IMR-90 (cell line): ENCODE measurements around the gene ZBTB48. TPM values are rescaled to one million over a fixed set of nuclear protein-coding genes. Genes with fewer than 3 reads are reported as not detected.
A peak's percentile ranks its signal among the peaks of the same experiment; 100 is the strongest.
"Not testable (repeated sequence)": the region's sequence is repeated elsewhere in the genome, so short reads cannot be mapped to it uniquely, and the experiment has no call there.

Experiments used
- ATAC-seq: fragments of 200-7000 bp; cut with Tn5 transposase; 2 replicates; pipeline ENCODE4 v1.9.1; 2020; ENCODE audit warnings: low read depth, mild to moderate bottlenecking, moderate library complexity
- BruUV-seq: library from RNA; stranded (reverse); fragments of 400-500 nt; replicated peaks from 2 replicates; lab custom pipeline; 2021; lab: Mats Ljungman, UMichigan
- CTCF ChIA-PET: fragments of 300-600 bp; formaldehyde crosslinking; extraction: SDS; loops from one replicate; lab custom pipeline; 2021; ENCODE audit warnings: antibody characterized with exemption; lab: Yijun Ruan, JAX
- POLR2A ChIA-PET: fragments of 300-600 bp; sonication (Branson Sonifier 250); formaldehyde crosslinking; loops from one replicate; lab custom pipeline; 2022; ENCODE audit warnings: antibody characterized with exemption; ENCODE audit not compliant: unreplicated experiment; lab: Charles Lee
- DNase-seq: peaks from one replicate; pipeline ENCODE4 v3.0.0; 2013
- H2AFZ ChIP-seq: replicated peaks from 2 replicates; pipeline ENCODE3; 2013; ENCODE audit warnings: low read length, mild to moderate bottlenecking; ENCODE audit not compliant: poor library complexity
- H2AK5ac ChIP-seq: 2 replicates; pipeline ENCODE4 v1.6.1; 2013; ENCODE audit warnings: low read depth, low read length, inconsistent platforms
- H2AK9ac ChIP-seq: replicated peaks from 2 replicates; pipeline ENCODE3; 2013; ENCODE audit warnings: mild to moderate bottlenecking, low read depth, low read length, moderate library complexity; ENCODE audit not compliant: poor library complexity
- H2BK120ac ChIP-seq: 2 replicates; pipeline ENCODE4 v1.6.1; 2013; ENCODE audit warnings: low read depth, low read length, inconsistent platforms
- H2BK15ac ChIP-seq: 3 replicates; pipeline ENCODE4 v1.6.1; 2013; ENCODE audit warnings: low read depth, low read length, inconsistent platforms
- H2BK20ac ChIP-seq: 2 replicates; pipeline ENCODE4 v1.6.1; 2013; ENCODE audit warnings: low read depth, mild to moderate bottlenecking, inconsistent platforms, low read length, moderate library complexity
- H2BK5ac ChIP-seq: 2 replicates; pipeline ENCODE4 v1.6.1; 2013; ENCODE audit warnings: mild to moderate bottlenecking, low read depth, low read length, inconsistent platforms; ENCODE audit not compliant: poor library complexity, severe bottlenecking
- H3K14ac ChIP-seq: replicated peaks from 2 replicates; pipeline ENCODE4 v1.6.1; 2013; ENCODE audit warnings: low read depth, low read length, inconsistent platforms
- H3K18ac ChIP-seq: 2 replicates; pipeline ENCODE4 v1.6.1; 2013; ENCODE audit warnings: low read depth, low read length, control low read depth
- H3K23ac ChIP-seq: 2 replicates; pipeline ENCODE4 v1.6.1; 2013; ENCODE audit warnings: low read depth, low read length, inconsistent platforms
- H3K27ac ChIP-seq: 2 replicates; pipeline ENCODE4 v1.5.1; 2013; ENCODE audit warnings: mild to moderate bottlenecking, control low read depth, low read length; ENCODE audit not compliant: insufficient read depth
- H3K27me3 ChIP-seq: 2 replicates; pipeline ENCODE4 v1.6.1; 2013; ENCODE audit warnings: low read length; ENCODE audit not compliant: control insufficient read depth, insufficient read depth
- H3K36me3 ChIP-seq: 2 replicates; pipeline ENCODE4 v1.6.1; 2013; ENCODE audit warnings: low read length, mixed read lengths; ENCODE audit not compliant: control insufficient read depth, insufficient read depth
- H3K4ac ChIP-seq: 2 replicates; pipeline ENCODE4 v1.6.1; 2013; ENCODE audit warnings: low read depth, low read length, inconsistent platforms
- H3K4me1 ChIP-seq: 2 replicates; pipeline ENCODE4 v1.6.1; 2013; ENCODE audit warnings: low read length, mixed read lengths; ENCODE audit not compliant: control insufficient read depth, insufficient read depth
- H3K4me2 ChIP-seq: 2 replicates; pipeline ENCODE4 v1.6.1; 2013; ENCODE audit warnings: low read depth, mild to moderate bottlenecking, control low read depth, low read length, moderate library complexity
- H3K4me3 ChIP-seq: 2 replicates; pipeline ENCODE4 v1.5.1; 2013; ENCODE audit warnings: low read depth, mild to moderate bottlenecking, control low read depth, low read length, moderate library complexity; ENCODE audit not compliant: insufficient read depth
- H3K56ac ChIP-seq: 2 replicates; pipeline ENCODE4 v1.6.1; 2013; ENCODE audit warnings: low read length, inconsistent platforms; ENCODE audit not compliant: insufficient read depth; ENCODE audit errors: extremely low read depth
- H3K79me1 ChIP-seq, 2 experiments: 2 replicates each; pipeline ENCODE4 v1.6.1; 2013; ENCODE audit warnings: low read length in 2 of 2, inconsistent platforms in 1 of 2, low read depth in 1 of 2
- H3K9ac ChIP-seq: 2 replicates; pipeline ENCODE4 v1.6.1; 2013; ENCODE audit warnings: low read depth, low read length, control low read depth
- H3K9me1 ChIP-seq: 2 replicates; pipeline ENCODE4 v1.6.1; 2013; ENCODE audit warnings: low read length, inconsistent platforms; ENCODE audit not compliant: insufficient read depth
- H3K9me3 ChIP-seq: 2 replicates; pipeline ENCODE4 v1.6.1; 2013; ENCODE audit warnings: low read length; ENCODE audit not compliant: control insufficient read depth, insufficient read depth
- H4K20me1 ChIP-seq: 2 replicates; pipeline ENCODE4 v1.6.1; 2013; ENCODE audit warnings: low read length, inconsistent platforms; ENCODE audit not compliant: insufficient read depth
- H4K5ac ChIP-seq: 2 replicates; pipeline ENCODE4 v1.6.1; 2013; ENCODE audit warnings: mild to moderate bottlenecking, low read depth, low read length, control low read depth
- H4K8ac ChIP-seq, 2 experiments: 2 replicates each; pipeline ENCODE4 v1.6.1; 2013; ENCODE audit warnings: low read depth in 2 of 2, low read length in 2 of 2, control low read depth in 1 of 2, inconsistent platforms in 1 of 2
- H4K91ac ChIP-seq: 2 replicates; pipeline ENCODE4 v1.6.1; 2013; ENCODE audit warnings: low read depth, low read length, inconsistent platforms; ENCODE audit not compliant: insufficient read depth
- CEBPB ChIP-seq: IDR thresholded peaks from 2 replicates; pipeline ENCODE4 v1.6.1; 2012; ENCODE audit warnings: low read depth, low read length, improper control_type of control experiment
- MXI1 ChIP-seq: IDR thresholded peaks from 2 replicates; pipeline ENCODE4 v1.6.1; 2012; ENCODE audit warnings: low read depth, mild to moderate bottlenecking, low read length, moderate library complexity, borderline replicate concordance
- POLR2A ChIP-seq: IDR thresholded peaks from 2 replicates; pipeline ENCODE4 v1.6.1; 2012; ENCODE audit warnings: mild to moderate bottlenecking, low read depth, low read length
- RFX5 ChIP-seq: IDR thresholded peaks from 2 replicates; pipeline ENCODE4 v1.8.0; 2012; ENCODE audit warnings: low read depth, mild to moderate bottlenecking, low read length, moderate library complexity
- WGBS, 2 experiments: methylation state at CpG; one replicate each; pipeline versions ENCODE4 v1.1.5 to v1.1.7; 2013; ENCODE audit warnings: missing lambda C conversion rate in 2 of 2; ENCODE audit not compliant: insufficient read length in 1 of 2; ENCODE audit errors: extremely low coverage in 2 of 2; 5-methylcytosine and 5-hydroxymethylcytosine counted together
- dilution Hi-C: fragments of 300-500 bp; cut with HindIII; formaldehyde crosslinking; loops from one replicate; pipeline ENCODE4 v1.14.3; 2018; ENCODE audit warnings: low sequenced_read_pairs; ENCODE audit not compliant: unreplicated experiment
- in situ Hi-C: fragments of 300-500 bp; cut with MboI; formaldehyde crosslinking; loops from 3 replicates; pipeline ENCODE4 v1.14.3; 2019; ENCODE audit warnings: low sequenced_read_pairs, inconsistent platforms, mixed read lengths
- intact Hi-C: fragments of 100-400 bp; cut with micrococcal nuclease; formaldehyde crosslinking; loops from 2 replicates; pipeline ENCODE4 v1.10.0; 2022
- polyA plus RNA-seq, 3 experiments: library from polyadenylated mRNA; depleted of rRNA; stranded (reverse); fragments of >200 nt; gene quantifications; 2 replicates each; pipeline ENCODE4 v1.2.3, GENCODE V29; 2012; ENCODE audit warnings: low replicate concordance in 1 of 3
- total RNA-seq: library from RNA; depleted of rRNA; stranded (reverse); fragments of >200 nt; gene quantifications from 2 replicates; pipeline ENCODE4 v1.2.3, GENCODE V29; 2012
- TF ChIP-seq, protein P1 (sequence below): fragments of 150-350 bp; IDR thresholded peaks from 2 replicates; pipeline ENCODE4 v1.6.1; 2017; ENCODE audit warnings: mild to moderate bottlenecking, antibody characterized with exemption, low read length, low read depth

The ZBTB48 gene
- total and polyA plus RNA-seq, 2 of the 4 experiments (the other 2 are of a cell fraction), result 9.3 to 17.5 TPM

GRCh38 chr1:6635910-6636760, 56.3 kb downstream of the ZBTB48 start:
- no peak overlapping the region for H2BK120ac ChIP-seq
- no peak overlapping the region for H3K4me2 ChIP-seq
- H2BK20ac ChIP-seq, result no peak overlapping the region
- H2AK5ac ChIP-seq, result no peak overlapping the region
- no peak overlapping the region for H2AFZ ChIP-seq
- H4K20me1 ChIP-seq, result peaks cover 11% of the 10 kb centered on the region; the same call in 1 of the 2 replicates
- intact Hi-C loops (loop anchor here (5.0 kb wide), 1 partner anchor 1011 kb away; no protein-coding TSS in a partner anchor), dilution Hi-C loops (no loop called here), in situ Hi-C loops (no loop called here)
- ChIA-PET POLR2A (no interaction called here), CTCF (interaction anchor here (0.8 kb wide), 1 partner anchor 10 kb away, joined by 4 read pairs; no protein-coding TSS in a partner anchor)
- H2AK9ac ChIP-seq, result peak overlapping the region; percentile 77
- peaks cover 0 to 10% of the 10 kb centered on the region in 2 experiments; a peak in 2 of 4 replicates for H3K79me1 ChIP-seq
- H3K36me3 ChIP-seq, result peaks cover 61% of the 10 kb centered on the region
- H4K5ac ChIP-seq, result no peak overlapping the region
- no peak overlapping the region for H3K27ac ChIP-seq
- no peak overlapping the region for H2BK5ac ChIP-seq
- no peak overlapping the region for H3K14ac ChIP-seq
- H2BK15ac ChIP-seq, result no peak overlapping the region
- ATAC-seq (peak; percentile 59), DNase-seq (peak; percentile 21)
- H4K8ac ChIP-seq, result no peak overlapping the region
- no TSS peak for BruUV-seq
- no peaks in the 10 kb centered on the region for H3K9me3 ChIP-seq
- H3K18ac ChIP-seq, result no peak overlapping the region
- peaks cover 2% of the 10 kb centered on the region; the same call in 1 of the 2 replicates for H3K4me1 ChIP-seq
- TF ChIP-seq, protein P1, sequence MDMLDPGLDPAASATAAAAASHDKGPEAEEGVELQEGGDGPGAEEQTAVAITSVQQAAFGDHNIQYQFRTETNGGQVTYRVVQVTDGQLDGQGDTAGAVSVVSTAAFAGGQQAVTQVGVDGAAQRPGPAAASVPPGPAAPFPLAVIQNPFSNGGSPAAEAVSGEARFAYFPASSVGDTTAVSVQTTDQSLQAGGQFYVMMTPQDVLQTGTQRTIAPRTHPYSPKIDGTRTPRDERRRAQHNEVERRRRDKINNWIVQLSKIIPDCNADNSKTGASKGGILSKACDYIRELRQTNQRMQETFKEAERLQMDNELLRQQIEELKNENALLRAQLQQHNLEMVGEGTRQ, result no peak
- TF ChIP-seq CEBPB (no peak), POLR2A (no peak), RFX5 (no peak), MXI1 (peak; percentile 56; the same call in 1 of the 2 replicates)
- no peak overlapping the region for H3K56ac ChIP-seq
- no peak overlapping the region for H3K4me3 ChIP-seq
- H3K9me1 ChIP-seq, result peaks cover 2% of the 10 kb centered on the region; the same call in 1 of the 2 replicates
- no peak overlapping the region for H4K91ac ChIP-seq
- H3K4ac ChIP-seq, result no peak overlapping the region
- WGBS, 2 experiments, result 92% methylated on average over 7 of the region's 16 CpGs; no CpG with 5 or more reads in 1 of the 2 experiments
- no peak overlapping the region for H3K9ac ChIP-seq
- no peaks in the 10 kb centered on the region for H3K27me3 ChIP-seq
- no peak overlapping the region for H3K23ac ChIP-seq

DNA sequence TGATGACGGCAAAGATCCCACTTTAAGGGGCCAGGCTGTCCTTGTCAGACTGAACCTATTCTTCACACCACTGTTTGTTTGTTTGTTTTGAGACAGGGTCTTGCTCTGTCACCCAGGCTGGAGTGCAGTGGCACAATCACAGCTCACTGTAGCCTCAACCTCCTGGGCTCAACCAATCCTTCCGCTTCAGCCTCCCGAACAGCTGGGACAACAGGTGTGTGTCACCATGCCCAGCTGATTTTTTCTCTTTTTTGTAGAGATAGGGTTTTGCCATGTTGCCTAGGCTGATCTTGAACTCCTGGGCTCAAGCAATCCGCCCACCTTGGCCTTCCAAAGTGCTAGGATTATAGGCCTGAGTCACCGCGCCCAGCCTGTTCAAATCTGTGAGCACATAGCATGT, 57.0 kb downstream of the ZBTB48 start:
- H3K79me1 ChIP-seq, H3K9me1 ChIP-seq, H2AK5ac ChIP-seq, H3K9ac ChIP-seq, H2AK9ac ChIP-seq, H4K8ac ChIP-seq, H3K14ac ChIP-seq, dilution Hi-C loops, BruUV-seq, H2BK5ac ChIP-seq, H2BK120ac ChIP-seq, H2BK20ac ChIP-seq, DNase-seq, in situ Hi-C loops, ATAC-seq, H3K23ac ChIP-seq, H2BK15ac ChIP-seq, H3K4me1 ChIP-seq, H3K27me3 ChIP-seq, POLR2A ChIA-PET, H2AFZ ChIP-seq, H3K4me2 ChIP-seq, H3K18ac ChIP-seq, H3K56ac ChIP-seq, H4K91ac ChIP-seq, H3K4ac ChIP-seq, H3K9me3 ChIP-seq, H3K27ac ChIP-seq, H3K4me3 ChIP-seq, H4K5ac ChIP-seq: not testable (repeated sequence)
- Histone ChIP-seq H4K20me1 (peaks cover 11% of the 10 kb centered on the region; the same call in 1 of the 2 replicates), H3K36me3 (peaks cover 65% of the 10 kb centered on the region)
- 100% methylated on average over 3 of the region's 6 CpGs; no CpG with 5 or more reads in 1 of the 2 experiments for WGBS, 2 experiments
- intact Hi-C loops, result loop anchor here (5.0 kb wide), 1 partner anchor 1011 kb away; no protein-coding TSS in a partner anchor
- CTCF ChIA-PET, result interaction anchor here (0.8 kb wide), 1 partner anchor 10 kb away, joined by 4 read pairs; no protein-coding TSS in a partner anchor
